HepG2 (cell line): ENCODE results near the gene GGA3. TPM values are rescaled to one million over a fixed set of nuclear protein-coding genes. Genes with fewer than 3 reads are reported as not detected.

Experiments
- JUNB ChIP-seq: sonication (generic); formaldehyde crosslinking; IDR thresholded peaks from 2 replicates; pipeline ENCODE4 v1.8.0; 2022; ENCODE audit warnings: missing genetic modification reagents, mild to moderate bottlenecking, borderline replicate concordance
- NCOA1 ChIP-seq: sonication (generic); formaldehyde crosslinking; IDR thresholded peaks from 2 replicates; pipeline ENCODE4 v1.9.0; 2021; ENCODE audit warnings: missing genetic modification reagents
- NRL ChIP-seq: sonication (generic); formaldehyde crosslinking; IDR thresholded peaks from 2 replicates; pipeline ENCODE4 v1.5.0; 2020; ENCODE audit warnings: missing genetic modification reagents, mild to moderate bottlenecking, moderate library complexity, borderline replicate concordance
- RBM22 ChIP-seq: fragments of 200-400 bp; formaldehyde crosslinking; optimal IDR thresholded peaks from 2 replicates; pipeline ENCODE3; 2017; ENCODE audit warnings: mild to moderate bottlenecking, low read length, moderate library complexity
- SALL1 ChIP-seq: sonication (generic); formaldehyde crosslinking; IDR thresholded peaks from 2 replicates; pipeline ENCODE4 v1.8.0; 2022; ENCODE audit warnings: mild to moderate bottlenecking, missing genetic modification reagents
- XRCC5 ChIP-seq: fragments of 200-400 bp; formaldehyde crosslinking; optimal IDR thresholded peaks from 2 replicates; pipeline ENCODE3; 2017; ENCODE audit warnings: mild to moderate bottlenecking, low read length
- ZNF225 ChIP-seq: sonication (generic); formaldehyde crosslinking; IDR thresholded peaks from 2 replicates; pipeline ENCODE4 v1.4.0; 2020; ENCODE audit warnings: mild to moderate bottlenecking, missing genetic modification reagents
- ZNF335 ChIP-seq: sonication (generic); formaldehyde crosslinking; IDR thresholded peaks from 2 replicates; pipeline ENCODE4 v1.4.0; 2020; ENCODE audit warnings: missing genetic modification reagents
- polyA plus RNA-seq, 8 experiments: library from polyadenylated mRNA; depleted of rRNA in 3 of 8; stranded (reverse) in 7 of 8; unstranded in 1 of 8; fragments of >200 nt; fragmentation: Illumina TruSeq in 4 of 8; extraction: Trizol in 4 of 8; gene quantifications; 2 replicates each; pipeline versions ENCODE4 v1.2.1 to v1.2.3, GENCODE V29; 2011 to 2016; ENCODE audit warnings: low read depth in 4 of 8, missing spikeins in 1 of 8, mixed read lengths in 1 of 8; ENCODE audit not compliant: insufficient read depth in 1 of 8
- total RNA-seq, 5 experiments: library from RNA; depleted of rRNA; stranded (reverse); fragments of >200 nt; fragmentation: Illumina TruSeq; extraction: Trizol; gene quantifications; 2 replicates each; pipeline ENCODE4 v1.2.3, GENCODE V29; 2016; ENCODE audit warnings: low read depth in 1 of 5
- TF ChIP-seq, protein P1 (sequence below): sonication (generic); formaldehyde crosslinking; IDR thresholded peaks from 2 replicates; pipeline ENCODE4 v1.5.1; 2020; ENCODE audit warnings: missing genetic modification reagents, mild to moderate bottlenecking, borderline replicate concordance
- TF ChIP-seq, protein P2 (sequence below): sonication (generic); formaldehyde crosslinking; IDR thresholded peaks from 2 replicates; pipeline ENCODE4 v1.5.1; 2020; ENCODE audit warnings: mild to moderate bottlenecking, missing genetic modification reagents, moderate library complexity
- TF ChIP-seq, protein P3 (sequence below), 2 experiments: sonication (generic) in 1 of 2; formaldehyde crosslinking in 1 of 2; IDR thresholded peaks; 2 replicates each; pipeline versions ENCODE4 v1.4.0 to v1.6.1; 2018 to 2020; ENCODE audit warnings: missing genetic modification reagents in 2 of 2, borderline replicate concordance in 1 of 2, low read depth in 1 of 2, mild to moderate bottlenecking in 1 of 2, missing biosample characterization in 1 of 2
- TF ChIP-seq, protein P4 (sequence below): sonication (generic); formaldehyde crosslinking; IDR thresholded peaks from 2 replicates; pipeline ENCODE4 v1.5.0; 2020; ENCODE audit warnings: missing genetic modification reagents, mild to moderate bottlenecking, borderline replicate concordance
- TF ChIP-seq, protein P5 (sequence below): sonication (generic); formaldehyde crosslinking; IDR thresholded peaks from 2 replicates; pipeline ENCODE4 v1.4.0; 2020; ENCODE audit warnings: mild to moderate bottlenecking, missing genetic modification reagents
- TF ChIP-seq, protein P6 (sequence below): sonication (generic); formaldehyde crosslinking; IDR thresholded peaks from 2 replicates; pipeline ENCODE4 v1.9.0; 2021; ENCODE audit warnings: missing genetic modification reagents, borderline replicate concordance

Gene GGA3
- total and polyA plus RNA-seq, 2 of the 13 experiments (the other 11 are each of a cell fraction or from before 2014, with no cell fraction given): 28.4 to 43.7 TPM

DNA sequence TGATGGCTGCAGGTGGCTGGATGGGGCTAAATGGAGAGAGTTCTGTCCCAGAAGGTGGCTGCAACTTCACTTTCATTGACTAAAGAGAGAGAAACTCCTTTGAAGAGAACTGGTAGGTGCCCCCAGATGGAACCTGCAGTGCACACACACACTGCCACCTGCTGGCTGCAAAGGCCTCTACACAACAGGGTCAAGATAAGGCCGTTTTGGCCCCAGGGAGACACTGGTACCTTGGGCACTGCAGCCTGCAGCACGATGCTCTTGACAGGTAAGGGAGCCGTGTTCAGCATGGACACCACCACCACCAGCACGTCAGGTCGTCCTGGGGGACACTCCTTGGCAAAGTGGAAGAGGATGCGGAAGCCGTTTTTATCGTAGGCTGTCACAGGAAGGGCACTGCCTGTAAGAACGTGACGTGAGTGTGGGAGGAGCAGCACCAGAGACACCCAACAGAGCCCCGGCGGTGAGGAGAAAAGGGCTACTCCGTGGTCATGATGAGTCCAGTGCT, 22.7 kb downstream of the GGA3 start (continued):
- TF ChIP-seq, protein P1, sequence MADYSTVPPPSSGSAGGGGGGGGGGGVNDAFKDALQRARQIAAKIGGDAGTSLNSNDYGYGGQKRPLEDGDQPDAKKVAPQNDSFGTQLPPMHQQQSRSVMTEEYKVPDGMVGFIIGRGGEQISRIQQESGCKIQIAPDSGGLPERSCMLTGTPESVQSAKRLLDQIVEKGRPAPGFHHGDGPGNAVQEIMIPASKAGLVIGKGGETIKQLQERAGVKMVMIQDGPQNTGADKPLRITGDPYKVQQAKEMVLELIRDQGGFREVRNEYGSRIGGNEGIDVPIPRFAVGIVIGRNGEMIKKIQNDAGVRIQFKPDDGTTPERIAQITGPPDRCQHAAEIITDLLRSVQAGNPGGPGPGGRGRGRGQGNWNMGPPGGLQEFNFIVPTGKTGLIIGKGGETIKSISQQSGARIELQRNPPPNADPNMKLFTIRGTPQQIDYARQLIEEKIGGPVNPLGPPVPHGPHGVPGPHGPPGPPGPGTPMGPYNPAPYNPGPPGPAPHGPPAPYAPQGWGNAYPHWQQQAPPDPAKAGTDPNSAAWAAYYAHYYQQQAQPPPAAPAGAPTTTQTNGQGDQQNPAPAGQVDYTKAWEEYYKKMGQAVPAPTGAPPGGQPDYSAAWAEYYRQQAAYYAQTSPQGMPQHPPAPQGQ (CRISPR knock-in tag): 0 out of 2 replicates have a peak, but pooled peaks have one; percentile 67
- peak; percentile 28; the same call in 1 of the 2 replicates for TF ChIP-seq SALL1 (CRISPR knock-in tag)
- peak; percentile 97 for TF ChIP-seq XRCC5
- no peak for TF ChIP-seq JUNB (CRISPR knock-in tag)
- TF ChIP-seq, protein P2, sequence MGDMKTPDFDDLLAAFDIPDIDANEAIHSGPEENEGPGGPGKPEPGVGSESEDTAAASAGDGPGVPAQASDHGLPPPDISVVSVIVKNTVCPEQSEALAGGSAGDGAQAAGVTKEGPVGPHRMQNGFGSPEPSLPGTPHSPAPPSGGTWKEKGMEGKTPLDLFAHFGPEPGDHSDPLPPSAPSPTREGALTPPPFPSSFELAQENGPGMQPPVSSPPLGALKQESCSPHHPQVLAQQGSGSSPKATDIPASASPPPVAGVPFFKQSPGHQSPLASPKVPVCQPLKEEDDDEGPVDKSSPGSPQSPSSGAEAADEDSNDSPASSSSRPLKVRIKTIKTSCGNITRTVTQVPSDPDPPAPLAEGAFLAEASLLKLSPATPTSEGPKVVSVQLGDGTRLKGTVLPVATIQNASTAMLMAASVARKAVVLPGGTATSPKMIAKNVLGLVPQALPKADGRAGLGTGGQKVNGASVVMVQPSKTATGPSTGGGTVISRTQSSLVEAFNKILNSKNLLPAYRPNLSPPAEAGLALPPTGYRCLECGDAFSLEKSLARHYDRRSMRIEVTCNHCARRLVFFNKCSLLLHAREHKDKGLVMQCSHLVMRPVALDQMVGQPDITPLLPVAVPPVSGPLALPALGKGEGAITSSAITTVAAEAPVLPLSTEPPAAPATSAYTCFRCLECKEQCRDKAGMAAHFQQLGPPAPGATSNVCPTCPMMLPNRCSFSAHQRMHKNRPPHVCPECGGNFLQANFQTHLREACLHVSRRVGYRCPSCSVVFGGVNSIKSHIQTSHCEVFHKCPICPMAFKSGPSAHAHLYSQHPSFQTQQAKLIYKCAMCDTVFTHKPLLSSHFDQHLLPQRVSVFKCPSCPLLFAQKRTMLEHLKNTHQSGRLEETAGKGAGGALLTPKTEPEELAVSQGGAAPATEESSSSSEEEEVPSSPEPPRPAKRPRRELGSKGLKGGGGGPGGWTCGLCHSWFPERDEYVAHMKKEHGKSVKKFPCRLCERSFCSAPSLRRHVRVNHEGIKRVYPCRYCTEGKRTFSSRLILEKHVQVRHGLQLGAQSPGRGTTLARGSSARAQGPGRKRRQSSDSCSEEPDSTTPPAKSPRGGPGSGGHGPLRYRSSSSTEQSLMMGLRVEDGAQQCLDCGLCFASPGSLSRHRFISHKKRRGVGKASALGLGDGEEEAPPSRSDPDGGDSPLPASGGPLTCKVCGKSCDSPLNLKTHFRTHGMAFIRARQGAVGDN (CRISPR knock-in tag): peak; percentile 44
- TF ChIP-seq, protein P3, sequence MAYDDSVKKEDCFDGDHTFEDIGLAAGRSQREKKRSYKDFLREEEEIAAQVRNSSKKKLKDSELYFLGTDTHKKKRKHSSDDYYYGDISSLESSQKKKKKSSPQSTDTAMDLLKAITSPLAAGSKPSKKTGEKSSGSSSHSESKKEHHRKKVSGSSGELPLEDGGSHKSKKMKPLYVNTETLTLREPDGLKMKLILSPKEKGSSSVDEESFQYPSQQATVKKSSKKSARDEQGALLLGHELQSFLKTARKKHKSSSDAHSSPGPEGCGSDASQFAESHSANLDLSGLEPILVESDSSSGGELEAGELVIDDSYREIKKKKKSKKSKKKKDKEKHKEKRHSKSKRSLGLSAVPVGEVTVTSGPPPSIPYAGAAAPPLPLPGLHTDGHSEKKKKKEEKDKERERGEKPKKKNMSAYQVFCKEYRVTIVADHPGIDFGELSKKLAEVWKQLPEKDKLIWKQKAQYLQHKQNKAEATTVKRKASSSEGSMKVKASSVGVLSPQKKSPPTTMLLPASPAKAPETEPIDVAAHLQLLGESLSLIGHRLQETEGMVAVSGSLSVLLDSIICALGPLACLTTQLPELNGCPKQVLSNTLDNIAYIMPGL (CRISPR knock-in tag; IDR thresholded peaks at IDR 0.05; ENCODE audit: borderline replicate concordance in 1 of 2, low read depth in 1 of 2): peak in 1 of 2 experiments; percentile 57; a peak in 1 of 4 replicates
- TF ChIP-seq, protein P4, sequence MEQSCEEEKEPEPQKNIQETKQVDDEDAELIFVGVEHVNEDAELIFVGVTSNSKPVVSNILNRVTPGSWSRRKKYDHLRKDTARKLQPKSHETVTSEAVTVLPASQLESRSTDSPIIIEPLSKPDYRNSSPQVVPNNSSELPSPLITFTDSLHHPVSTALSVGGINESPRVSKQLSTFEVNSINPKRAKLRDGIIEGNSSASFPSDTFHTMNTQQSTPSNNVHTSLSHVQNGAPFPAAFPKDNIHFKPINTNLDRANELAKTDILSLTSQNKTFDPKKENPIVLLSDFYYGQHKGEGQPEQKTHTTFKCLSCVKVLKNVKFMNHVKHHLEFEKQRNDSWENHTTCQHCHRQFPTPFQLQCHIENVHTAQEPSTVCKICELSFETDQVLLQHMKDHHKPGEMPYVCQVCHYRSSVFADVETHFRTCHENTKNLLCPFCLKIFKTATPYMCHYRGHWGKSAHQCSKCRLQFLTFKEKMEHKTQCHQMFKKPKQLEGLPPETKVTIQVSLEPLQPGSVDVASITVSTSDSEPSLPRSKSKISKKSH (CRISPR knock-in tag): peak; percentile 61; the same call in 1 of the 2 replicates
- TF ChIP-seq, protein P5, sequence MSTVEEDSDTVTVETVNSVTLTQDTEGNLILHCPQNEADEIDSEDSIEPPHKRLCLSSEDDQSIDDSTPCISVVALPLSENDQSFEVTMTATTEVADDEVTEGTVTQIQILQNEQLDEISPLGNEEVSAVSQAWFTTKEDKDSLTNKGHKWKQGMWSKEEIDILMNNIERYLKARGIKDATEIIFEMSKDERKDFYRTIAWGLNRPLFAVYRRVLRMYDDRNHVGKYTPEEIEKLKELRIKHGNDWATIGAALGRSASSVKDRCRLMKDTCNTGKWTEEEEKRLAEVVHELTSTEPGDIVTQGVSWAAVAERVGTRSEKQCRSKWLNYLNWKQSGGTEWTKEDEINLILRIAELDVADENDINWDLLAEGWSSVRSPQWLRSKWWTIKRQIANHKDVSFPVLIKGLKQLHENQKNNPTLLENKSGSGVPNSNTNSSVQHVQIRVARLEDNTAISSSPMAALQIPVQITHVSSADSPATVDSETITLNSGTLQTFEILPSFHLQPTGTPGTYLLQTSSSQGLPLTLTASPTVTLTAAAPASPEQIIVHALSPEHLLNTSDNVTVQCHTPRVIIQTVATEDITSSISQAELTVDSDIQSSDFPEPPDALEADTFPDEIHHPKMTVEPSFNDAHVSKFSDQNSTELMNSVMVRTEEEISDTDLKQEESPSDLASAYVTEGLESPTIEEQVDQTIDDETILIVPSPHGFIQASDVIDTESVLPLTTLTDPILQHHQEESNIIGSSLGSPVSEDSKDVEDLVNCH (CRISPR knock-in tag): no peak
- TF ChIP-seq NCOA1 (CRISPR knock-in tag): 0 out of 2 replicates have a peak, but pooled peaks have one; percentile 33
- 0 out of 2 replicates have a peak, but pooled peaks have one; percentile 23 for TF ChIP-seq ZNF225 (CRISPR knock-in tag)
- 0 out of 2 replicates have a peak, but pooled peaks have one; percentile 52 for TF ChIP-seq ZNF335 (CRISPR knock-in tag)
- peak; percentile 89 for TF ChIP-seq RBM22
- TF ChIP-seq, protein P6, sequence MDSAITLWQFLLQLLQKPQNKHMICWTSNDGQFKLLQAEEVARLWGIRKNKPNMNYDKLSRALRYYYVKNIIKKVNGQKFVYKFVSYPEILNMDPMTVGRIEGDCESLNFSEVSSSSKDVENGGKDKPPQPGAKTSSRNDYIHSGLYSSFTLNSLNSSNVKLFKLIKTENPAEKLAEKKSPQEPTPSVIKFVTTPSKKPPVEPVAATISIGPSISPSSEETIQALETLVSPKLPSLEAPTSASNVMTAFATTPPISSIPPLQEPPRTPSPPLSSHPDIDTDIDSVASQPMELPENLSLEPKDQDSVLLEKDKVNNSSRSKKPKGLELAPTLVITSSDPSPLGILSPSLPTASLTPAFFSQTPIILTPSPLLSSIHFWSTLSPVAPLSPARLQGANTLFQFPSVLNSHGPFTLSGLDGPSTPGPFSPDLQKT (CRISPR knock-in tag): no peak
- 0 out of 2 replicates have a peak, but pooled peaks have one; percentile 38 for TF ChIP-seq NRL (CRISPR knock-in tag)
